ENCODE measurements around the gene ZCCHC18. TPM values are rescaled to one million over a fixed set of nuclear protein-coding genes. Genes with fewer than 3 reads are reported as not detected.

Gene ZCCHC18
- total and polyA plus RNA-seq, 8 donors, result 0.50 to 2.8 (median 0.92) TPM; not detected in 3

- Histone ChIP-seq H3K9me3 (no peaks in the 10 kb centered on the region), H3K4me1 (peaks cover 0 to 11% (median 8%) of the 10 kb centered on the region in 4 donors), H3K4me3 (no peak overlapping the region), H3K36me3 (no peaks in the 10 kb centered on the region), H3K27me3 (peaks cover 0 to 6% (median 0%) of the 10 kb centered on the region in 3 donors), H3K27ac (no peak overlapping the region)
- no peak for DNase-seq
- intact Hi-C loops (cut with DNase I; ENCODE audit: low total_unique reads), result no loop called here
- WGBS, 5 donors, result 86 to 96% (median 87%) methylated on average over 3 of the region's 3 CpGs
- no peak for TF ChIP-seq EP300 (IDR thresholded peaks at IDR 0.05)
- no peak for TF ChIP-seq POLR2AphosphoS5 (IDR thresholded peaks at IDR 0.05)
- TF ChIP-seq POLR2A (IDR thresholded peaks at IDR 0.05), result no peak
- no peak for TF ChIP-seq CTCF (IDR thresholded peaks at IDR 0.05)
Observed at GRCh38 chrX:104137496-104137895, 25.2 kb downstream of the ZCCHC18 start.

GRCh38 chrX:104141087-104141760 lies 28.9 kb downstream of the ZCCHC18 start:
- WGBS, 5 donors, result 83 to 94% (median 86%) methylated on average over 6 to 8 of the region's 8 CpGs
- TF ChIP-seq EP300 (IDR thresholded peaks at IDR 0.05), result no peak
- TF ChIP-seq CTCF (IDR thresholded peaks at IDR 0.05), result no peak
- TF ChIP-seq POLR2A (IDR thresholded peaks at IDR 0.05), result no peak
- no peak for TF ChIP-seq POLR2AphosphoS5 (IDR thresholded peaks at IDR 0.05)
- Histone ChIP-seq H3K27me3 (peaks cover 0 to 4% (median 0%) of the 10 kb centered on the region in 3 donors), H3K27ac (no peak overlapping the region), H3K36me3 (no peaks in the 10 kb centered on the region), H3K4me1 (peaks cover 0 to 6% (median 2%) of the 10 kb centered on the region in 4 donors), H3K9me3 (no peaks in the 10 kb centered on the region), H3K4me3 (no peak overlapping the region)
- DNase-seq, result no peak
- intact Hi-C loops (cut with DNase I; ENCODE audit: low total_unique reads), result no loop called here

- H3K4me3 ChIP-seq, result no peak overlapping the region
- no peaks in the 10 kb centered on the region for H3K9me3 ChIP-seq
- TF ChIP-seq POLR2AphosphoS5 (IDR thresholded peaks at IDR 0.05), result no peak
- no peak for TF ChIP-seq POLR2A (IDR thresholded peaks at IDR 0.05)
- TF ChIP-seq EP300 (IDR thresholded peaks at IDR 0.05), result no peak
- no peak for TF ChIP-seq CTCF (IDR thresholded peaks at IDR 0.05)
- no peak overlapping the region for H3K27ac ChIP-seq
- DNase-seq, result no peak
- no peaks in the 10 kb centered on the region for H3K36me3 ChIP-seq
- intact Hi-C loops (cut with DNase I; ENCODE audit: low total_unique reads), result no loop called here
- WGBS, 5 donors, result 4 to 38% (median 13%) methylated on average over 1 of the region's 1 CpG
- H3K27me3 ChIP-seq, result no peaks in the 10 kb centered on the region
- peaks cover 0 to 17% (median 8%) of the 10 kb centered on the region in 4 donors for H3K4me1 ChIP-seq
Observed at GRCh38 chrX:104151037-104151436, 38.7 kb downstream of the ZCCHC18 start.

GRCh38 chrX:104156630-104157529 lies 44.6 kb downstream of the ZCCHC18 start, which contains the start of gene SLC25A53:
Gene SLC25A53, minus strand, starts transcription at chrX:104157009. Its CDS starts 51,752 bp downstream, at chrX:104105257.
- intact Hi-C loops (cut with DNase I; ENCODE audit: low total_unique reads), result no loop called here
- WGBS, 5 donors, result 0 to 39% (median 4%) methylated on average over 36 to 44 of the region's 44 CpGs
- Histone ChIP-seq H3K4me3 (peak within 1 kb of the TSS; percentile 57 to 61 (median 60)), H3K4me1 (peaks cover 0 to 25% (median 9%) of the 10 kb centered on the region in 4 donors), H3K27ac (peak within 1 kb of the TSS; percentile 69 to 91 (median 86)), H3K36me3 (no peaks in the 10 kb centered on the region), H3K9me3 (no peaks in the 10 kb centered on the region), H3K27me3 (no peaks in the 10 kb centered on the region)
- peak in 2 of 3 donors; percentile 60 to 66 for TF ChIP-seq POLR2AphosphoS5 (IDR thresholded peaks at IDR 0.05)
- no peak for TF ChIP-seq EP300 (IDR thresholded peaks at IDR 0.05)
- peak; percentile 75 to 94 for DNase-seq

Other genes starting within 250 kb of the ZCCHC18 start
- gene TMSB15B, start 149.9 kb upstream of the ZCCHC18 start, total RNA-seq, result 1 to 10 TPM in 2 of 5 donors, not detected in 3; 3.8 to 8.8 TPM
- 1 to 10 TPM; 5.3 to 9.6 (median 5.7) TPM for gene TMSB15B, start 149.9 kb upstream of the ZCCHC18 start, polyA plus RNA-seq
- gene H2BW1, start 98.8 kb upstream of the ZCCHC18 start, total RNA-seq, result not detected
- not detected for gene H2BW1, start 98.8 kb upstream of the ZCCHC18 start, polyA plus RNA-seq
- gene H2BW2, start 72.6 kb upstream of the ZCCHC18 start, total RNA-seq, result not detected
- gene H2BW2, start 72.6 kb upstream of the ZCCHC18 start, polyA plus RNA-seq, result not detected
- gene TMSB15C, start 36.3 kb upstream of the ZCCHC18 start, total RNA-seq, result 10 to 100 TPM in 1 of 5 donors, 1 to 10 TPM in 1, not detected in 3; 1.6 to 11.7 TPM
- under 1 TPM; 0.33 to 0.76 (median 0.62) TPM for gene TMSB15C, start 36.3 kb upstream of the ZCCHC18 start, polyA plus RNA-seq
- gene SLC25A53, start 44.5 kb downstream of the ZCCHC18 start, total RNA-seq, result 100 to 1,000 TPM in 1 of 5 donors, 10 to 100 TPM in 1, 1 to 10 TPM in 3; 2.9 to 118 (median 9.1) TPM
- 1 to 10 TPM; 3.3 to 8.0 (median 3.5) TPM for gene SLC25A53, start 44.5 kb downstream of the ZCCHC18 start, polyA plus RNA-seq
- 10 to 100 TPM; 16.3 to 41.3 (median 19.7) TPM for gene FAM199X, start 53.9 kb downstream of the ZCCHC18 start, total RNA-seq
- gene FAM199X, start 53.9 kb downstream of the ZCCHC18 start, polyA plus RNA-seq, result 1 to 10 TPM; 4.5 to 7.2 (median 4.6) TPM
- not detected for gene ESX1, start 142.4 kb downstream of the ZCCHC18 start, total RNA-seq
- gene ESX1, start 142.4 kb downstream of the ZCCHC18 start, polyA plus RNA-seq, result not detected

Measured in stomach (tissue), 9 donors.